Fibroblast of skin of right biceps (primary cell): Measurements from ENCODE around the gene RPL31.
"Not testable (repeated sequence)": the region's sequence is repeated elsewhere in the genome, so short reads cannot be mapped to it uniquely, and the experiment has no call there.

ENCODE experiments used
- DNase-seq: peaks from one replicate; pipeline ENCODE4 v3.0.0-alpha.2; 2013

Gene RPL31

DNA sequence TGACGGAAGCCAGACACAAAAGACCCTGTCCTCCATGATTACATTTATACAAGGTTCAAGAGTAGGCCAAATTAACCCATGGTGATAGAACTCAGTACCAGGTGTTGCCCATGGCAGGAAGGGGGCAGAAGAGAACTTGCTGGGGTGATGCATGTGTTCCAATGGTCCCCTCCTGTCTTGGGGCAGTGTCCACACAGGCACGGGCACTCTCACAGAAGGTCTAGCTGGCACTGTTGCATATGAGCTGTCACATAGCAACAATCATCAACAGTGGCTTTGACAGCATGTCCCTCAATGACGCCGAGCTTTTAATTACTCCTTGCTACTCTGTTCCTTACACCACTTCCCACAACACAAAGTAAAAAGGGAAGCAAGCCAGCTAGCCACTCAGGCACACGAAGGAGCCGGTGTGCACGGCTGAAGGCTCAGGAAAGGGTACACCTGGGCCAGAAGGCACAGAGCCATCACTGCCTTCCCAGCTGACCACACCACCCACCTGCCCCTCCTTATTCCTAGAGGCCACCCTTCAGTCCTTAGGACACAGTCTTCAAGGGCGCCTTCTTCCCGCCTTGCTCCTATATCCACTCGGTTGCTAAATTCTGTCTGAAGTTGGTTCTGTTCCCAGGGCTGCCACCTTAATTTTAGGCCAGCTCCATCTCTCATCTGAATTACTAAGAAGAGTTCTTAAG is 28.9 kb downstream of the RPL31 start:
- DNase-seq, result no peak

DNA sequence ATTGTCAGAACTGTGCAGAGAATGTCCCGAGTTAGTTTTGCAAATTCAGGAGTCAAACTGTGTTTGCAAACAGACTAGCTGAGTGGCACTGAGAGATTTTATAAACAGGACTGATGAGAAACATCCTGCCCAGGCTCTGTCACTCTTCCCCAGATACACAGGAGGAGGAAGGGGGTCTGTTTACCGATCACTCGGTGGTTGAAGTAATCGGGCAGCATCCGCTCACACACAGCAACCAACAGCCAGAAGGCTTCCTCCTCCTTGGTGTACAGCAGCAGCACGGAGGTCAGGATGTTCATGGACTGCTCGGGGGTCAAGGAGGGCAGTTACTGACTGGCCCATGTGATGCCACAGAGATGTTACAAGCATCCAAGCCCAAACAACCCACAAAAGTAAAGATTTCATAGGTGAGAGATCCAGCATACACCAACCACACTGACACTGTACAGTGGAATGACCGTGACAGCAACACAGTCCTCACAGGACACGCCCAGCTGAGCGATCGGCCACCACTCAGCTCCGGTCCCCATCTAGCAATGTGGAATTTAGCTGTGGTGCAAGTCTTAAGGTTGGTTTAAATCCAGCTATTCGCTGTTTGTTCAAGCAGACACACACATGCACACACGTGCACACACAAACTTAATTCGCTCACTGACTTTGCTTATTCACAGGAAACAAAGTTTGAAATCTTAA is 30.1 kb downstream of the RPL31 start:
- no peak for DNase-seq

DNA sequence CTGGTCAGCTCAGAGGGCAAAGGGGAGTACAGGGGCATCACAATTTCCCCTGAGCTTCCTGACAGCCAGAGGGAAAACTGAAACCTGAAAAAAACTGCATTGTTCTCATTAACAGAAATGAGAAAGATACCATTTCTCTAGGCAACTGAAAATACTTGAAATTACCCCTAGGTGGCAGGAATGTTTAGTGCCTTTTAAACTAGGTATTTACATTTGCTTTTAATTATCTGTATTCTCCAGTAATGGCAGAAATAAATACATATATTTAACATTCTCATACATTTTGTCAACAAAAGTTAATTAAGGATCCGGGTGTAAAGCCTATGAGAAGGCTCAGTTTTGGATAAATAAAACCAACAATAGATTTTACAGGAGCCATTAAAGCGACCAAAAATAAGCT is 34.5 kb downstream of the RPL31 start:
- peak; percentile 33 for DNase-seq

DNA sequence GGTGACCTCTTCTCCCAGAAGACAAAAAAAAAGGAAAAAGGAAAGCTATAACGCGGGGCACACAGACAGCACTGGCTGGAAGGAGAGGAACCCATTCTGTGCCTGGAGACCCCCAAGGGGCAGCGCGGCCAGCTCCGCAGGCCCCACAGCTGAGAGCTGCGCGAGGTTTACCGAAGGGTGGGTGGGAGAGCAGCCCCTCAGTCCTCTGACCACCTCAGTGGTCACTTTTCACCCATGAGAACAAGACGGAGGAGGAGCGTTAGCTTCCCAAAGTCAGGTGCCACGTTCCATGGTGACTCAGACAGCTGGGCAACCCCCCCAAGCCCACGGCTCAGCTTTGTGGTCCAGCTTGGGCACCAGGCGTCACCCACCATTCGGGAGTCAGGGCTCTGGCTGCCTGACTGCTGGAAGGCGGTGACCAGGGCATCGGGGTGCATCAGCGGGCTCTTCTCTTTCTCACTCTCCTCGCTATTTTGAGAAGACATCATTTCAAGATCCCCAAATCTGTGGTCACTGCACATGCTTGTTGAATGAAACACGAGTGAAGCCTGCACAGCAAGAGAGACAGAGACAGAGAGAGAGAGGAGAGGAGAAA is 35.2 kb downstream of the RPL31 start:
- DNase-seq, result no peak

DNA sequence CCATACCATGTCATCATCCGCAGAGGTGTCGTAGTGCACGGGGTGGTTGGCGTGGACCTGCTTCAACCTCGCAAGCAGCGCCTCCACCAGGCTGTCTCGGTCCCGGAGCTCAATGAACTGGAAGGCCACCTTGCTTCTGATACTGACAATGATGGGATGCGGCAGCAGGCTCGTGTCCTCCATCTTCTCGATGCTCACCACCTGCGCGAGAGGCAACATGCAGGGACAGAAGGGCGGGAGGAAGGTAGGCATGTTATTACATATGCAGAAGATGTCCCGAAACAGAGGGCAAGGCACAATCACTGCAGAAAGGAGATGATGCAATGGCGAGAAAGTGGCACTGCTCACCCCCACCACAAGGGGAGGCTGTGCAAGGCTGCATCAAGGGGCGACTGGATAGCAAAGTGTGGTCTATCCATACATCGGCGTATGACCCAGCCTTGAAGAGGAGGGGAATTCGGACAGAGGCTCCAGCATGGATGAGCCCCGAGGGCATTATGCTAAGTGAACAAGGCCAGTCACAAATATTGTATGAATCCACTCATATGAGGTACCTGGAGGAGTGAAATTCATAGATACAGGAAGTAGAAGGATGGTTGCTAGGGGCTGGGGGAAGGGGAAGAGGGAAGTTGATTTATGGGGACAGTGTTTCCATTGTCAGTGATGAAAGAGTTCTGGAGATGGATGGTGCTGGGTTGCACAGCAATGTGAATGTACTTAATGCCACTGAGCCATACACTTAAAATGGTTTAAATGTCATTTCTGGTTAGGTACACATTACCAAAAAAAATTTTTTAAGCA is 36.6 kb downstream of the RPL31 start:
- peak; percentile 19 for DNase-seq

DNA sequence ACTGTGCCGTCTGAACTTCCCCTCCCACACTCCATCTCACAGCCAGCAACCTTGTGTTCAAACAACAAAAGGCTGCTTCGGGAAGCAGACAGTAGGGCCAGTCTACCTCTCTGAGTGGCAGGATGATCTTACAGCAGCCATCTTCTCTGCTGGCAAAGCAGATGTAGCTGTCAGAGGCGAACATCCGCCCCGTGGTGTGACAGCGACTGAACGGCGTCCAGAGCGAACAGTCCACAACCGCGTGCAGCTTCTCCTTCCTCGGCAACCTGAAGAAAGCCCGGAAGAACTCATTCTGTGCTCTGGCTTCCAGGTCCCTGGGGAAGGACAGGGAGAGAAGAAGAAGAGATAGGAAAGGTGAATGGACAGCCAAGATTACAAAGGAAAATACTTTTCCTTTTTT is 38.0 kb downstream of the RPL31 start:
- DNase-seq, result no peak

DNA sequence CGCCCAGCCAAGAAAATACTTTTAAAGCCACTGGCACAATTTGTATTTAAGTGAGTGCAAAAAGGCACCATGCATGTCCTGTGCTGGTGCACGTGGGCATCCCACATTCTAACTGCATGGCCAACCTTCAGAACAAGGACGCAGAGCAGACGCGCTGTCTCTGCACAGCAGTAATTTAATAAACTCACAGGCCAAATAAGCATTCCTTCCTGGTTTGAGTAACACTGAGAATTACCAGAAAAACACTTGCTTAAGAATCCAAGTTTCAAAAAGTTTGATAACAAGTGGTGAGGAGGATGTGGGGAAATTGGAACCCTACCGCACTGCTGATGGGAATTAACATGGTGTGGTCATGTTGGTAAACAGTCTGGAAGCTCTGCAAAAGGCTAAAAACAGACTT is 38.7 kb downstream of the RPL31 start:
- DNase-seq, result no peak

DNA sequence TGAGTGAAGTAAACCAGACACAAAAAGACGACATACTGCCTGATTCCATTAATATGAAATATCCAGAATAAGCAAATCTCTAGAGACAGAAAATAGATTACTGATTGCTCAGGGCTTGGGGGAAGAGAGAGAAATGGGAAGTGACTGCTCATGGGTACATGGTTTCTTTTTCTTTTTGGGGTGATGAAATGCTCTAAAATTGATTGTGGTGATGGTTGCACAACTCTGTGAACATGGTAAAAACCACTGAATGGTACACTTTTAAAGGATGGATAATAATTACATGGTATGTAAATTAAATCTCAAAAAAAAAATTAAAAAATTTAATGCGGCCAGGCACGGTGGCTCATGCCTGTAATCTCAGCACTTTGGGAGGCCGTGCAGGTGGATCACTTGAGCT is 39.3 kb downstream of the RPL31 start:
- no peak for DNase-seq

DNA sequence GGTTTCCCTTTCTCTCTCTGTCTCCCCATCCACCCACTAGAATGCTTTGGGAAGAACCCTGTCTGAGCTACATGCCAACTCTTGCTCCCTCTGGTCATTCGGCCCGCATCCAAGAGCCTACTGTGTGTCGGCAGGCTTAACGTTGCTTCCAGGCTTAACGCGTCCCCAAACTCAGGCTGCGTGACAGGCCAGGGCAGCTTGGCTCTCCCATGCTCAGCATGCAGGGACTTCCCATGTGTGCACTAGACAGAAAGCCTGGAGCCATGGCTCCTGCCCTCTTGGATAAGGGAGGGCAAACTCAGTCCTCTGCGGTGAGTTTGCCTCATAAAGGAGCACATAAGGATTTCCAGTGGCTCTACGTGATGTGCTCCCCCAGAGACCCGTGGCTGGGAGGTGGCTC is 43.2 kb downstream of the RPL31 start:
- DNase-seq, result no peak

DNA sequence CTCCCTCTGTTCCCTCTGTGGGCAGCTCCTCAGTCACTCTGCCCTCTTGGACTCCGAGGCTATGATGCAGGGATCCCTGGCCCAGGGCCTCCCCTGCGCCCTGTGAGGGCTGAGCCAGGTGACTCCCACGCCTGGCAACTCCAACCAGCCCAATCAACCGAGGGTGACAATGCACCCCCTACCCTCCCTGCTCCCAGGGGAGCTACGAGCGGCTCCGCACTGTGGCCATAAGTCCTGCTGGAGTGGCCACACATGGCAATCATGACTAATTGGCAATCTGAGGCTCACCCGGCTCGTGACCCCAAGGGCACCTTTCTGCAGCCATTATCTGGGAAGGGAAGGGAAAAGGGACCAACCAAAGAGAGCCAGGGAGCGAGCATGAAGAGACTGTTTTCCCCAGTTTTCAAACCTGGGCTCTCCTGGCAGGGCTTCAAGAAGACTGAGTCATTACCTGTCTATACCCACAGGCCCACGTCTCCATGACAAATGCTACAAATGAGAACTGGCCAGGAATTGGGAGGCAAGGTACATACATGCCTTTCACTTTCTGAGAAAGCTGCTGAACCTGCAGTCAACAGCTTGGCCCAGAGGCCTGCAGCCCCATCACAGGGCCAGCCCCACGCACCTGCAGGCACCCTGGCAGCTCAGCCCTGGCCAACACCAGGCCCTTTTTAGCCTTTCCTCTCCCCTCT is 45.1 kb downstream of the RPL31 start:
- DNase-seq, result peak; percentile 12

DNA sequence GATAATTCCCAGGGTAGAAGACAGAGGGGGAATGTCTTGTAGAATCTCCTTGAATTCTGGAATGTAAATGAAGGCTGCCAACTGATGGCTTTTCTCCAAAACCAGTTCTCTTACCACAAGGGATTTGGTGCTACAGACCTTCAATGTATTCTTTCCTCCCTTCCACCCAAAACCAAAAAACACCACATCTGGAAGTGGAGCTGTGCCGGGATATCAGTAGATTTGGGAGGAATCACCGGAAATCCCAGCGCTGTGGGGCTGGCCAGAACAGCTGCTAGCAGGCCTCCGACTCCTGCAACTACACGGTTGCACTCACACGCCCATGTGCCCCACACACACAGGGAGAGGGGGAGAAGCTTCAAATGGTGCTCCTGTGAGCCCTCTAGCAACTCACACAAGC is 45.7 kb downstream of the RPL31 start:
- no peak for DNase-seq

DNA sequence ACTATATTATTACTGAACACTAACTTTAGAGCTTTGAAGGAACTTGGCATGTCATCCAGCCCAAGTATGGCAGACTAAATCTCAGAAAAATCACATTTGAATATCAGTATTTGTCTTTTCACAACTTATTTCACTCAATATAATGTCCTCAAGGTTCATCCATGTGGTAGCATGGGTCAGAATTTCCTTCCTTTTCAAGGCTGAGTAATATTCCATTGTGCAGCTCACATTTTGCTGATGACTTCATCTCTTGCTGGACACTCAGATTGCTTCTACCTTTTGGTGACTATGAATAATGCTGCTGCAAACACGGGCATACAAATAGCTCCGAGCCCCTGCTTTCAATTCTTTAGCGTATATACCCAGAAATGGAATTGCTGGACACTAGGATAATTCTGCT is 46.7 kb downstream of the RPL31 start:
- DNase-seq, result no peak

DNA sequence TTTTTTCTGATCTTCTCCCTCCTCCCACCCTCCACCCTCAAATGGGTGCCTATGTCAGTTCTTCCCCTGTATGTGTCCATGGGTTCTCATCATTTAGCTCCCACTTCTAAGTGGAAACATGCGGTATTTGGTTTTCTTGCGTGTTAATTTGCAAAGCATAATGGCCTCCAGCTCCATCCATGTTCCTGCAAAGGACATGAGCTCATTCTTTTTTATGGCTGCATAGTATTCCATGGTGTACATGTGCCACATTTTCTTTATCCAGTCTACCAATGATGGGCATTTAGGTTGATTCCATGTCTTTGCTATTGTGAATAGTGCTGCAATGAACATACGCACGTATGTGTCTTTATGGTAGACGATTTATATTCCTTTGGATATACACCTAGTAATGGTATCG is 48.8 kb downstream of the RPL31 start:
- DNase-seq, result not testable (repeated sequence)

DNA sequence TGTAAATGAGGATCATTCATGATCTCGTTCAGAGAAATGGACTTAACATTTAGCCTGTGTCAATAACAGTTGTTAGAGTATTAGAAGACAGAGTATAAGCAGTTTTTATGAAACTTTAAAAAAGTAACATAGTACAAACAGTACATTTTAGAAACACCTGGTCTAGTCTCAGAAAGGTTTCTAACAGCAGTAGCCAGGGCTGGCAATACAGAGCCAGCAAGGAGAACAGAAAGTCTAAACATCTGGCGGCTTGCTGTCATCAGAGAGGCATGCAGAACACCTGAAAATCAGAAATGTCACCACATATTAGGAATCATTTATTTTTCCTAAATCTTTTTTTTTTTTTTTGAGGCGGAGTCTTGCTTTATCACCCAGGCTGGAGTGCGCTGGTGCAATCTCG is 50.1 kb downstream of the RPL31 start:
- no peak for DNase-seq

DNA sequence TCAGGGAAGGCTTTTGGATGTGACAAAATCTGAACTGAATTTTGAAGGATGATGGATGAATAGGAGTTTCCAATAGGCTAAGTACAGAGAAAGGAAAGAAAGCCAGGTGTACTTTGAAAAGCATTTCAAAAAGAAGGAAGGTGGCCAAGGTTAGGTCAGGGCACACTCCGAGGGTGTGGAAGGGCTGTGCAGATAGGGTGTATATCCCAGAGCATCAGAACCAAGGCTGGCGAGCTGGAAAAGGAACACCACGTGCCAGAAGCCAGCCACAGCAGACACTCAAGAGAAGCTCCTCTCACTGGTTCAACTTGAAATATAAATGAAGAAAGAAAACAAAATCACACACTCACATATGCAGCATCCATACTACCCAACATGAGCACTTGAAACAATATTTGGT is 51.0 kb downstream of the RPL31 start:
- no peak for DNase-seq
